IPS-11a (cell line): Measurements from ENCODE around the gene SETD1A.
"Not testable (repeated sequence)": the region's sequence is repeated elsewhere in the genome, so short reads cannot be mapped to it uniquely, and the experiment has no call there.

Source experiments
- H3K4me3 ChIP-seq: one replicate; pipeline ENCODE4 v1.5.1; 2013; ENCODE audit warnings: low read depth, low read length, control low read depth

SETD1A gene

DNA sequence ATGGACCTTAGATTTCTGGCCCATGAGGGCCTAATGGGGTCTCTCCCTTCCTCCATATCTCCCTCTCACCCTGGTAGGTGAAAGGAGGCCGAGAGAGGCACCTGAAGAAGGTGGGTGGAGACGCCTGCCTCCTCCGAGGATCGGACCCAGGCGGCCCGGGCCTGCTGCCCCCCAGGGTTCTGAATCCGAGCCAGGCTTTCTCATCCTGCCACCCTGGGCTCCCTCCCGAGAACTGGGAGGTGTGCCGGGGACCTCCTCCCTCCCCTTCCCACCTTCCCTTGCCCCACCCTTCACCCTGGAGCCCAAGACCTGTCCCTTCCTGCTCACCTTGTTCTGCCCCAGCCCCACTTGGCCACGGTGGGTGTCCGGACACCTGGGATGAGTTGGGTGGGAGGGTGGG, 29.2 kb upstream of the SETD1A start:
- no peak overlapping the region for H3K4me3 ChIP-seq

DNA sequence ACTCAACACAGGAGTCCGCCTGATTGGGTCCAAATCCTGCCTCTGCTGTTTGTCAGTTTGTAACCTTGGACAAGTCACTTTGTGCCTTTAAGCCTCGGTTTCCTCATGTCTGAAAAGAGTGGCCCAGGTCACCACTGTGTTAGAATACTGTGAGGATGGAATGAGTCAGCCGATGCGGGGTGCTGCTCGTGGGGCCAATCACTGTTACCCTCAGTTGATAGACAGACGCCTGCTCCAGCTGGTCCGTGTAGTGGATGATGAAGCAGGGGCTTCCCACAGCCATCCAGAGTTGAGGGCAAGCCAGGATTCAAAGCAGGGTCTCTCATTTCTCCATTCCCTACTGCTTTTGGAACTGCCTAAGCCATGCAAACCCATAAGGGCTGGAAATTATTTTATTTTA, 28.4 kb upstream of the SETD1A start:
- H3K4me3 ChIP-seq = no peak overlapping the region

DNA sequence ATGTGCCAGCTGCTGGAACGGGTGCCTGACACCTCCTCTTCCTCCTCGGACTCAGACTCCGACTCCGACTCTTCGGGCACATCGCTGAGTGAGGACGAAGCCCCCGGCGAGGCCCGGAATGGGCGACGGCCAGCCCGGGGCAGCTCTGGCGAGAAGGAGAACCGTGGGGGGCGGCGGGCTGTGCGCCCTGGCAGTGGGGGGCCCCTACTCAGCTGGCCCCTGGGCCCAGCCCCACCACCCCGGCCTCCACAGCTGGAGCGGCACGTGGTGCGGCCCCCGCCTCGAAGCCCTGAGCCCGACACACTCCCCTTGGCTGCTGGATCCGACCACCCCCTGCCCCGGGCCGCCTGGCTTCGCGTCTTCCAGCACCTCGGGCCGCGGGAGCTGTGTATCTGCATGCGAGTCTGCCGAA, 27.4 kb upstream of the SETD1A start:
- no peak overlapping the region for H3K4me3 ChIP-seq

DNA sequence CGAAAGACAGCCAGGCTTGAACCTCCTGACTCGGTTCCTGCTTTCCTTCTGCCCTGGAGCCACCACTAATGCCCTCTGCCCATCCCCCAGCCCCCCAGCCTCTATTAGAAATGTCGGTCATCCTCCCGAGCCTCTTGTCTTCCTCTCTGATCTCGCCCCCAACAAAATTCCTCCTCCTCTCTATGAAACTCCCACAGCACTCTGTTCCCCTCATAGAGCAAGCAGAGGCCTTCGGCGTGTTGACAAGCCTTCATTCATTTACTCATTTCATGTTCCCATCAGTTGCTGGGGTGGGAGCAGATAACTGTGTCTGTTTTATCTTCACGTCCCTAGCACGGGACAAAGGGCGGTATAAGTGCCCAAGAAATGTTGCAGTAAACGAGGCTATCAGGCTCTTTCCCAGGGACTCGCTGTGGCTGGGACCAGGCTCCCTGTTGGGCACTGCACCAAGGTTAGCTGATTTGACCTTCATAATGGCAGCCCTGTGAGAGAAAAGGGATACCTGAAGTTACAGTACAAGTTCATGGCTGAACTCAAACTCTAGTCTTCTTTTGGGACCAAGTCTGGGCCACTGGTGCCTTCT, 26.4 kb upstream of the SETD1A start:
- no peak overlapping the region for H3K4me3 ChIP-seq

GRCh38 chr16:30934827-30935557, 22.6 kb upstream of the SETD1A start:
- H3K4me3 ChIP-seq = no peak overlapping the region

DNA sequence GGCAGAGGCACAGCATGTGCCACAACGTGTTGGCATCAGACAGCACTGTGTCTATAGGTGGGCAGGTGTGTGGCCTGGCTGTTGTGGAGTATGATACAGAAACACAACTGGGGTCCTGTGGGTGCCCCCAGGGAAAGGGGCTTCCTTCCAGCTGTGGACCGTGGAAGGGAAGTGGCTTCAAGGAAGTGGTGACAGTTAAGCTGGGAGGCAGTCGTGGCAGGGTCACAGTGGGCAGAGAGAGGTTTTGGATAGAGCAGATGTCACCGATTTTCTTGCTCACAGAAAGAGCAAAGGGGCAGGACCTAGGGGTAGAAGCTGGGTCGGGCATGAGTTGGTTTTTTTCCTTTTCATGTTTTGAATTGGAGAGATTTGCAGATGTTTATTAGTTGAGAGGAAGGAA, 19.9 kb upstream of the SETD1A start:
- H3K4me3 ChIP-seq = no peak overlapping the region

DNA sequence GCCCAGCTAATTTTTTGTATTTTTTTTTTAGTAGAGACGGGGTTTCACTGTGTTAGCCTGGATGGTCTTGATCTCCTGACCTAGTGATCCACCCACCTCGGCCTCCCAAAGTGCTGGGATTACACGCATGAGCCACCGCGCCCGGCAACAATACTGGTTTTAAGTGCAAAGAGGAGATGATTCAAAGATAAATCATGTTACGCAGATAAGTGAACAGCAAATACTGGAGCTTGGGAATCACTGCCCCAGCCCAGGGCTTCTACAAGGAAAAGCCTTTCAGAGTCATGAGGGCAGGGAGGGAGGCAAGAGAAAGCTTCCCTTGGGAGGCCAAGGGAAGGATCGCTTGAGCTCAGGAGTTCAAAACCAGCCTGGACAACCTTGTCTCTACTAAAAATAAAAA, 18.0 kb upstream of the SETD1A start:
- H3K4me3 ChIP-seq = not testable (repeated sequence)

- H3K4me3 ChIP-seq = no peak overlapping the region
Measured at GRCh38 chr16:30941600-30942425, 15.7 kb upstream of the SETD1A start.

GRCh38 chr16:30942426-30942806, 15.1 kb upstream of the SETD1A start:
- no peak overlapping the region for H3K4me3 ChIP-seq

DNA sequence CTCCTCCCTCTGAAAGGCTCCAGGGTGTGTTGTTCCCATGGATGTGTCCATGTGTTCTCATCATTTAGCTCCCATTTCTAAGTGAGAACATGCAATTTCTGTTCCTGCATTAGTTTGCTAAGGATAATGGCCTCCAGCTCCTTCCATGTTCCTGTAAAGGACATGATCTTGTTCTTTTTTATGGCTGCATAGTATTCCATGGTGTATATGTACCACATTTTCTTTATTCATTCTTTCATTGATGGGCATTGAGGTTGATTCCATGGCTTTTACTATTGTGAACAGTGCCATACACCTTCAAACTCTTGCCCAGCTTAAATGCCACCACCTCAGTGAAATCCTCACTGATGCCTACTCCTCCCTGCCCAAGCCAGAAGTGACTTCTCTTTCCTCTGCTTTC, 13.2 kb upstream of the SETD1A start:
- no peak overlapping the region for H3K4me3 ChIP-seq

DNA sequence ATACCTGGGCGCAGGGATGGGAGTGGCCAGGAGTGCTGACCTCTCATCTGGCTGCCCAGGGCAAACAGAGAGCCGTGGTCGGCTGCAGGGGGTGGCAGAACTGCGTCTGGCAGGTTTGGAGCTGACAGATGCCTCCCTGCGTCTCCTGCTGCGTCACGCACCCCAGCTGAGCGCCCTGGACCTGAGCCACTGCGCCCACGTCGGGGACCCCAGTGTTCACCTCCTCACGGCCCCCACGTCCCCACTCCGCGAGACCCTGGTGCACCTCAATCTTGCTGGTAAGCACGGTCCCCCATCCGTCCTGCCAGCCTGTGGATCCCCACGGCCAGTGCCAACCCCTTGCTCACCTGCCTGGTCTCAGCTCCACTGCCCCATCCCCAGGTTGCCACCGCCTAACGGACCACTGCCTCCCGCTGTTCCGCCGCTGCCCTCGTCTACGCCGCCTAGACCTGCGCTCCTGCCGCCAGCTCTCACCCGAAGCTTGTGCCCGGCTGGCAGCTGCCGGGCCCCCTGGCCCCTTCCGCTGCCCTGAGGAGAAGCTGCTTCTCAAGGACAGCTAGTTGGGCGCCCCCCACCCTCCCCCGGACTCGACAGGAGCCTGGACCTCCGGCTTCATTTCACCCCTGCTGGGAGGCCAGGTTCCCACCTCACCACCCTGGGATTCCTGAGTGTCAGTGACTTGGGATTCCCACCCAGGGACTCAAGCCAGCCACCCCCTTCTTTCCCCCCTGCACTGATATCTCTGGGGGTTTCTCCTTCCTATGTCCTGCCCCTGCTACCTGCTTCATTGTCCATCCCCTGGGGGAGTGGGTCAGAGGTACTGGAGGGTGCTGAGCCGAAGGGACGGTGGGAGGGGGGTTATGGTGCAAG, 10.6 kb upstream of the SETD1A start:
- no peak overlapping the region for H3K4me3 ChIP-seq

DNA sequence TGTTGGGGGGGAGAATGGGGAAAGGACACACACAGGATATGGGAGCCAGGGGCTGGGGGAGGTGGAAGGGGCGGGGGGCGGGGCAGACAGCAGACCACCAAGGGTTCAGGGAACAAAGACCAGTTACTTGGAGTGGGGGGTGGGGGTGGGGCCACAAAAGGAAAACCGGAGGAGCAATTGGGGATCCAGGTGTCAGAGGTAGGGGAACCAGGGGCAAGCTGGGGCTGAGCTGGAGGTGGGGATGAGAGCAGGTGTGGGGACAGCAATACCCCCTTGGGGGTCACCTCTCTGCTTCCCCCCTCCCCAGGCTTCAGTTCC, 10.1 kb upstream of the SETD1A start:
- peak overlapping the region; percentile 36 for H3K4me3 ChIP-seq

- peak overlapping the region; percentile 36 for H3K4me3 ChIP-seq
Measured at GRCh38 chr16:30947859-30948666, 9.5 kb upstream of the SETD1A start.

DNA sequence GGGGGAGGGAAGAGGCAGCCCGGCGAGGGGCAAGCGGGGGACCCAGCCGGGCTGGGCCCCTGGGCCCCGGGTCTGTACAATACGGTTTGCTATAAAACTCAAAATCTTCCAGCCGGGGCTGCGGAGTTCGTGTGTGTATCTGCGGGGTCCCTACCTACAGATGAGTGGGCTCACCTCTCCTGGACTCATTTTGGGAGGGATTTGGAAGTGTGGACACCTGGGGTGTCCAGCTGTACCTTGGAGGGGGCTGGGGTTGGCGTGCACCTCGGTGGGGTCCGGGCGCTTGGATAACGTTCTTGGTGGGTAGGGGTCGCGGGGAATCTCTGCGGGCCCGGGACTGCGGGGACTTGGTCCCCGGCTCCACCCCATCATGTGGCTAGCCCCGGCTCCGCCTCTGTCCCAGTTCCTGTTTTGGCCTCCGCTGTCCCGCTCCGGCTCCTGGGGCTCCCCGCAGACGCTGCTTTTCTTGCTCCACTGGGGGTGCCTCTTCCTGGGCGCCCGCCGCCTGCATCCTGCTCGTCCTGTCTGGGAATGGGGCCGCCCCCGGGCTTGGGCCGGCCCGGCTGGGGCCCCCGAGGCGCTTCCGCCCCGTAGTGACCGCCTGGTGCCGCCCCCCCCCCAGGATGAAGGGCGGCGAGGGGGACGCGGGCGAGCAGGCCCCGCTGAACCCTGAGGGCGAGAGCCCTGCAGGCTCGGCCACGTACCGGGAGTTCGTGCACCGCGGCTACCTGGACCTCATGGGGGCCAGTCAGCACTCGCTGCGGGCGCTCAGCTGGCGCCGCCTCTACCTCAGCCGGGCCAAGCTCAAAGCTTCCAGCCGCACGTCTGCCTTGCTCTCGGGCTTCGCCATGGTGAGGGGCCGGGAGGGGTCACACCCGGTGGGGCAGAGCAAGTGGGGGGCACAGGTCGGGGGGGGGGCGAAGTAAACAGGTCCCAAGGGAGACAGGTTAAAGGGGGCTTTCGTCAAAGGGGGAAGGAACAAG, 8.6 kb upstream of the SETD1A start, which contains the start of gene ORAI3:
Gene ORAI3, plus strand, starts transcription at position 402 of the 983 bp plus-strand sequence. Its CDS starts 222 bp downstream, at position 624.
- H3K4me3 ChIP-seq = peak within 1 kb of the TSS; percentile 58

GRCh38 chr16:30949650-30950515, 7.7 kb upstream of the SETD1A start:
- H3K4me3 ChIP-seq = peak overlapping the region; percentile 43

- no peak overlapping the region for H3K4me3 ChIP-seq
Measured at GRCh38 chr16:30950516-30951065, 7.0 kb upstream of the SETD1A start.

DNA sequence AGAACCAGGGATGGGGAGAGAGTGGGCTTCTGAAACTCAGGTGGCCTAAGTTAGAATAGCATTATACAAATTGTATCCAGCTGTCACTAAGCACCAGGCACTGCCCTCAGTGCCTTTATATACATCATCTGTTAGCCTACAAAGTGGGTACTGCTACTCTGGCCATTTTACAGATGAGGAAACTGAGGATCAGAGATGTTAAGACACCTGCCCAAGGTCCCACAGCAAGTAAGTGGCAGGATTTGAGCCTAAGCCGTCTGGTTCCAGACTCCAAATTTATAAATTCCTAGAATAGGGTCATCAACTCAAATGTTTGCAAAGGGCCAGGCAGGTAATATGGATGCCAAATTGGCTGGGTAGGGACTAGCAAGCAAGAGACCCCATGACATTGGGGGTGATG, 6.4 kb upstream of the SETD1A start:
- no peak overlapping the region for H3K4me3 ChIP-seq

GRCh38 chr16:30951750-30952149, 5.8 kb upstream of the SETD1A start:
- no peak overlapping the region for H3K4me3 ChIP-seq
